Type B pancreatic cell (in vitro differentiated cells): ENCODE data around the gene SIPA1. TPM values are rescaled to one million over a fixed set of nuclear protein-coding genes. Genes with fewer than 3 reads are reported as not detected.
"Not testable (repeated sequence)": the region's sequence is repeated elsewhere in the genome, so short reads cannot be mapped to it uniquely, and the experiment has no call there.

Source experiments
- DNase-seq: peaks from one replicate; pipeline ENCODE4 v3.0.0; 2021; ENCODE audit warnings: mixed read lengths; ENCODE audit not compliant: unreplicated experiment; ENCODE audit errors: extremely low spot score
- H3K27ac Mint-ChIP-seq: 2 replicates; pipeline ENCODE4 v1.8.0; 2021; ENCODE audit warnings: mild to moderate bottlenecking, mixed read lengths
- H3K27me3 Mint-ChIP-seq: 2 replicates; pipeline ENCODE4 v1.8.0; 2021; ENCODE audit warnings: mixed read lengths
- H3K36me3 Mint-ChIP-seq: 2 replicates; pipeline ENCODE4 v1.8.0; 2021; ENCODE audit warnings: mixed read lengths
- H3K4me1 Mint-ChIP-seq: one replicate; pipeline ENCODE4 v1.8.0; 2021; ENCODE audit warnings: mixed read lengths; ENCODE audit not compliant: unreplicated experiment
- H3K4me3 Mint-ChIP-seq: 2 replicates; pipeline ENCODE4 v1.8.0; 2021; ENCODE audit warnings: mild to moderate bottlenecking, mixed read lengths
- H3K9me3 Mint-ChIP-seq: 2 replicates; pipeline ENCODE4 v1.8.0; 2021; ENCODE audit warnings: mixed read lengths
- total RNA-seq: library from RNA; stranded (reverse); gene quantifications from 2 replicates; pipeline ENCODE4 v1.2.1, GENCODE V29; 2021; ENCODE audit warnings: low replicate concordance
- TF ChIP-seq, protein P1 (sequence below): fragments of 200-600 bp; sonication (generic); conservative IDR thresholded peaks from 2 replicates; pipeline ENCODE4 v1.5.0; 2021; ENCODE audit warnings: antibody characterized with exemption, mild to moderate bottlenecking

SIPA1 gene
- total RNA-seq, 1 donor from 2014 or later = 26.8 TPM

- H3K27ac Mint-ChIP-seq = peak overlapping the region; percentile 55
- peak; percentile 64 for DNase-seq
- H3K36me3 Mint-ChIP-seq = peaks cover 21% of the 10 kb centered on the region
- H3K4me1 Mint-ChIP-seq = peaks cover 23% of the 10 kb centered on the region
- TF ChIP-seq, protein P1, sequence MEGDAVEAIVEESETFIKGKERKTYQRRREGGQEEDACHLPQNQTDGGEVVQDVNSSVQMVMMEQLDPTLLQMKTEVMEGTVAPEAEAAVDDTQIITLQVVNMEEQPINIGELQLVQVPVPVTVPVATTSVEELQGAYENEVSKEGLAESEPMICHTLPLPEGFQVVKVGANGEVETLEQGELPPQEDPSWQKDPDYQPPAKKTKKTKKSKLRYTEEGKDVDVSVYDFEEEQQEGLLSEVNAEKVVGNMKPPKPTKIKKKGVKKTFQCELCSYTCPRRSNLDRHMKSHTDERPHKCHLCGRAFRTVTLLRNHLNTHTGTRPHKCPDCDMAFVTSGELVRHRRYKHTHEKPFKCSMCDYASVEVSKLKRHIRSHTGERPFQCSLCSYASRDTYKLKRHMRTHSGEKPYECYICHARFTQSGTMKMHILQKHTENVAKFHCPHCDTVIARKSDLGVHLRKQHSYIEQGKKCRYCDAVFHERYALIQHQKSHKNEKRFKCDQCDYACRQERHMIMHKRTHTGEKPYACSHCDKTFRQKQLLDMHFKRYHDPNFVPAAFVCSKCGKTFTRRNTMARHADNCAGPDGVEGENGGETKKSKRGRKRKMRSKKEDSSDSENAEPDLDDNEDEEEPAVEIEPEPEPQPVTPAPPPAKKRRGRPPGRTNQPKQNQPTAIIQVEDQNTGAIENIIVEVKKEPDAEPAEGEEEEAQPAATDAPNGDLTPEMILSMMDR = no peak
- no peaks in the 10 kb centered on the region for H3K27me3 Mint-ChIP-seq
- H3K9me3 Mint-ChIP-seq = no peaks in the 10 kb centered on the region
- H3K4me3 Mint-ChIP-seq = no peak overlapping the region
Observed at GRCh38 chr11:65654375-65655349, 16.8 kb downstream of the SIPA1 start.

DNA sequence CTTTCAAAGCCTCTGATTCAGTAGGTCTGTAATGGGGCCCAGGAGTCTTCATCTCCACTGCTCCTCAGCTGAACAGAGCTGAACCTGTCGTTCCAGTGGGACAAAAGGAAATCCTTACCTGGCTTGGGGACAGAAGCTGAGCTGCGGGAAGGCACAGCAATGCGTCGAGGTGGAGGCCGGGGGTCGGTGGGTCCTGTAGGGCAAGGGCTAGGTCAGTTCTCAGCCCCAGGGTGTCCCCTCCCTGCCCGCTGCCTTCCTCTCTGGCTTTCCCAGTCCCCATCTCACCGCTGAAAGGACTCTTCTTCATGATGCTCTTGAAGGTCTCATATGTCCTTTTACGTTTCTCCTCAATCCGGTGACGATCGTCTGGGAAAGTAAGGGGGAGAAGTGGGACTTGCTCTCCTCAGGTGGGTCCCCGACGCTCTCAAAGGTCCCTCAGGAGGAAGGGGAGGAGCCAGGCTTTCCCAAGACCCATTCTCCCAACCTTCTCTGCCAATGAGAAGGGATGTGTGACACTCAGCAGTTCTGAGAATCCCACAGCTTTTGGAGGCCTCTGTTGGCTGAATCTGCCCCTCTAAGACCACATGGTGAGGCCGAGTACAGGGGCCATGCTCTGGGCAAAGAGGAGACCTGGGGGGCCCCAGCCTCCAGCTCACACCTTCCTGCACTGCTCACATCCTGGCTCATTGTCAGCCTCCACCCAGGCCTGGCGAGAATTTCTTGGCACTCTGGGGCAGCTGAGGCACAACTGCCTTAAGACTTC lies 17.9 kb downstream of the SIPA1 start:
- H3K4me1 Mint-ChIP-seq = peaks cover 23% of the 10 kb centered on the region
- peaks cover 25% of the 10 kb centered on the region for H3K36me3 Mint-ChIP-seq
- TF ChIP-seq, protein P1 = no peak
- H3K27me3 Mint-ChIP-seq = no peaks in the 10 kb centered on the region
- no peak for DNase-seq
- no peak overlapping the region for H3K4me3 Mint-ChIP-seq
- no peaks in the 10 kb centered on the region for H3K9me3 Mint-ChIP-seq
- H3K27ac Mint-ChIP-seq = peak overlapping the region; percentile 25

- TF ChIP-seq, protein P1 = no peak
- no peaks in the 10 kb centered on the region for H3K27me3 Mint-ChIP-seq
- H3K4me3 Mint-ChIP-seq = no peak overlapping the region
- peaks cover 13% of the 10 kb centered on the region for H3K4me1 Mint-ChIP-seq
- no peak overlapping the region for H3K27ac Mint-ChIP-seq
- peaks cover 25% of the 10 kb centered on the region for H3K36me3 Mint-ChIP-seq
- H3K9me3 Mint-ChIP-seq = no peaks in the 10 kb centered on the region
- no peak for DNase-seq
Observed at GRCh38 chr11:65657426-65657825, 19.5 kb downstream of the SIPA1 start.

DNA sequence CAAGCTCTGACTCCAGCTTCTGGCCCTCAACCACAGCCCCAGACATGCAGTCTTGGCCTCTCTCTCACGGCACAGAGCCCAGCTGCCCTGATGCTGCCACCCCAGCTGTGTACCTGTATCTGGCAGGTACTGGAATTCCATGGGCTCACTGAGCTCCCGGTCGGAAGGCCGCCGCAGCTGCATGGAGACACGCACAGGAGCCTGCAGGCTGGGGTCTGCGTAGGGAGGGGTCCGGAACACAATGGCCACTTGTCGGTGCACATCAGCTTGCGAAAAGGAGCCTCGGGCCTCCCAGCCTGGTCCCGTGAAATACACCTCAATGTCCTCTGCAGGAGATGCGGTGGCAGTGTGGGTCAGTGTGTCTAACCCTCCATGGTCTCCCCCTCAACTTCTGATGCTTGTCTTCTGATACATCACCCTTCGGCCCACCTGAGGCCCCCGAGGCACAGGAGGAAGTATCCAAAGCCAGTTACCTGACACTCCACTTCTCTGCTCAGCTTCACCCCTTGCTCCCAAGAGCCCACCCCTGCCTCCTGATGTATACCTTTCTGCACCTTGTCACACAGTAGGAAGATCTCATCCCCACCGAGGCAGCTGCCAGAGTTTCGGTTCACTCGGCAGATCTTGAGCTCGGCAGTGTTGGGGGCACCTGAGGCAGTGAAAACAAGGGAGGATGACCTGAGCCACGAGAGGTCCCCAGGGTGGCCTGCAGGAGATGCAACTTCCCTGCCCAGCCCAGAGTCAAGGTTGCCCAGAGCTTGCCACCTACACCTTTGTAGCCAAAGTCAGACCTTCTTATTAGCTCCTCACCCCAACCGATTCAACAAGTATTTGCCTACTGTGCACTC lies 20.5 kb downstream of the SIPA1 start:
- TF ChIP-seq, protein P1 = no peak
- Mint-ChIP-seq H3K9me3 (no peaks in the 10 kb centered on the region), H3K36me3 (peaks cover 25% of the 10 kb centered on the region), H3K4me3 (no peak overlapping the region), H3K27me3 (no peaks in the 10 kb centered on the region), H3K27ac (no peak overlapping the region), H3K4me1 (peaks cover 5% of the 10 kb centered on the region)
- DNase-seq = no peak

GRCh38 chr11:65660038-65660437 lies 22.1 kb downstream of the SIPA1 start:
- H3K4me3 Mint-ChIP-seq = no peak overlapping the region
- peaks cover 20% of the 10 kb centered on the region for H3K36me3 Mint-ChIP-seq
- H3K9me3 Mint-ChIP-seq = no peaks in the 10 kb centered on the region
- H3K27me3 Mint-ChIP-seq = no peaks in the 10 kb centered on the region
- H3K27ac Mint-ChIP-seq = no peak overlapping the region
- no peak for DNase-seq
- peaks cover 5% of the 10 kb centered on the region for H3K4me1 Mint-ChIP-seq
- TF ChIP-seq, protein P1 = no peak

DNA sequence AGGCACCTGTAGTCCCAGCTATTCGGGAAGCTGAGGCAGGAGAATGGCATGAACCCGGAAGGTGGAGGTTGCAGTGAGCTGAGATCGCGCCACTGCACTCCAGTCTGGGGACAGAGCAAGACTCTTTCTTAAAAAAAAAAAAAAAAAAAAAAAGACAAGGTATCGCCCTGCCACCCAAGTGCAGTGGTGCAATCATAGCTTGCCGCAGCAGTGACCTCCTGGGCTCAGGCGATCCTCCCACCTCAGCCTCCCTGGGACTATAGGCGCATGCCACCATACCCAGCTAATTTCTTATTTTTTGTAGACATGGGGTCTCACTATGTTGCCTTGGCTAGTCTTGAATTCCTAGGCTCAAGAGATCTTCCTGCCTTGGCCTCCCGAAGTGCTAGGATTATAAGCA lies 23.0 kb downstream of the SIPA1 start:
- DNase-seq, H3K4me1 Mint-ChIP-seq, H3K27me3 Mint-ChIP-seq, H3K9me3 Mint-ChIP-seq: not testable (repeated sequence)
- Mint-ChIP-seq H3K36me3 (peaks cover 18% of the 10 kb centered on the region), H3K27ac (peak overlapping the region; percentile 50), H3K4me3 (peak overlapping the region; percentile 88)
